Fibroblast of mammary gland (primary cell): ENCODE data around the gene RTP5.

Source experiments
- DNase-seq: peaks from one replicate; pipeline ENCODE4 v3.0.0-alpha.2; 2010; ENCODE audit warnings: low read depth
- H3K4me3 ChIP-seq: 2 replicates; pipeline ENCODE4 v1.5.1; 2011; ENCODE audit warnings: low read depth, mild to moderate bottlenecking, low read length, moderate library complexity; ENCODE audit not compliant: control insufficient read depth
- TF ChIP-seq, protein P1 (sequence below): conservative IDR thresholded peaks from 2 replicates; pipeline ENCODE4 v1.5.1; 2011; ENCODE audit warnings: low read depth, low read length, inconsistent platforms; ENCODE audit not compliant: control insufficient read depth, insufficient read depth

The RTP5 gene

DNA sequence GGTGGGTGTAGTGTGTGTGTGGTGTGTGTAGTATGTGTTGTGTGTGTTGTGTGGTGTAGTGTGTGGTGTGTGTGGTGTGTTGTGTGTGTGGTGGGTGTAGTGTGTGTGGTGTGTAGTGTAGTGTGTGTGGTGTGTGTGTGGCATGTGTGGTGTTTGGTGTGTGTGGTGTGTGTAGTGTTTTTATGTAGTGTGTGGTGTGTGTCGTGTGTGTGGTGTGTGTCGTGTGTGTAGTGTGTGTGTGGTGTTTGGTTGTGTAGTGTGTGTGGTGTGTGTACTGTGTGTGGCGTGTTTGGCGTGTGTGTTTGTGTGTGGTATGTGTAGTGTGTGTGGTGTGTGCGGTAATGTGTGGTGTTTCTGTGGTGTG lies 4.7 kb upstream of the RTP5 start:
- TF ChIP-seq, protein P1, sequence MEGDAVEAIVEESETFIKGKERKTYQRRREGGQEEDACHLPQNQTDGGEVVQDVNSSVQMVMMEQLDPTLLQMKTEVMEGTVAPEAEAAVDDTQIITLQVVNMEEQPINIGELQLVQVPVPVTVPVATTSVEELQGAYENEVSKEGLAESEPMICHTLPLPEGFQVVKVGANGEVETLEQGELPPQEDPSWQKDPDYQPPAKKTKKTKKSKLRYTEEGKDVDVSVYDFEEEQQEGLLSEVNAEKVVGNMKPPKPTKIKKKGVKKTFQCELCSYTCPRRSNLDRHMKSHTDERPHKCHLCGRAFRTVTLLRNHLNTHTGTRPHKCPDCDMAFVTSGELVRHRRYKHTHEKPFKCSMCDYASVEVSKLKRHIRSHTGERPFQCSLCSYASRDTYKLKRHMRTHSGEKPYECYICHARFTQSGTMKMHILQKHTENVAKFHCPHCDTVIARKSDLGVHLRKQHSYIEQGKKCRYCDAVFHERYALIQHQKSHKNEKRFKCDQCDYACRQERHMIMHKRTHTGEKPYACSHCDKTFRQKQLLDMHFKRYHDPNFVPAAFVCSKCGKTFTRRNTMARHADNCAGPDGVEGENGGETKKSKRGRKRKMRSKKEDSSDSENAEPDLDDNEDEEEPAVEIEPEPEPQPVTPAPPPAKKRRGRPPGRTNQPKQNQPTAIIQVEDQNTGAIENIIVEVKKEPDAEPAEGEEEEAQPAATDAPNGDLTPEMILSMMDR = no peak
- no peak for DNase-seq
- H3K4me3 ChIP-seq = no peak overlapping the region

DNA sequence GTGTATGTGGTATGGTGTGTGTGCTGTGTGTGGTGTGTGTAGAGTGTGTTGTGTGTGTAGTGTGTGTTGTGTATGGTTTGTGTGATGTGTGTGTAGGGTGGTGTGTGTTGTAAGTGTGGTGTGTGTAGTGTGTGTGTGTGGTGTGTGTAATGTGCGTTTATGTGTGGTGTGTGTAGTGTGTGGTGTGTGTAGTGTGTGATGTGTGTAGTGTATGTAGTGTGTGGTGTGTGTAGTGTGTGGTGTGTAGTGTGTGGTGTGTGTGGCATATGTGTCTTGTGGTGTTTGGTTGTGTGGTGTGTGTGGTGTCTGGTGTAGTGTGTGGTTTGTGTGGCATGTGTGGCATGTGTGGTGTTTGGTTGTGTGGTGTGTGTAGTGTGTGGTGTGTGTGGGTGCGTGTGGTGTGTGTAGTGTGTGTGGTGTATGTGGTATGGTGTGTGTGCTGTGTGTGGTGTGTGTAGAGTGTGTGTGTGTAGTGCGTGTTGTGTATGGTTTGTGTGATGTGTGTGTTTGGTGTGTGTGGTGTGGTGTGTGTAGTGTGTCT lies 4.0 kb upstream of the RTP5 start:
- DNase-seq = no peak
- TF ChIP-seq, protein P1 = no peak
- H3K4me3 ChIP-seq = no peak overlapping the region

DNA sequence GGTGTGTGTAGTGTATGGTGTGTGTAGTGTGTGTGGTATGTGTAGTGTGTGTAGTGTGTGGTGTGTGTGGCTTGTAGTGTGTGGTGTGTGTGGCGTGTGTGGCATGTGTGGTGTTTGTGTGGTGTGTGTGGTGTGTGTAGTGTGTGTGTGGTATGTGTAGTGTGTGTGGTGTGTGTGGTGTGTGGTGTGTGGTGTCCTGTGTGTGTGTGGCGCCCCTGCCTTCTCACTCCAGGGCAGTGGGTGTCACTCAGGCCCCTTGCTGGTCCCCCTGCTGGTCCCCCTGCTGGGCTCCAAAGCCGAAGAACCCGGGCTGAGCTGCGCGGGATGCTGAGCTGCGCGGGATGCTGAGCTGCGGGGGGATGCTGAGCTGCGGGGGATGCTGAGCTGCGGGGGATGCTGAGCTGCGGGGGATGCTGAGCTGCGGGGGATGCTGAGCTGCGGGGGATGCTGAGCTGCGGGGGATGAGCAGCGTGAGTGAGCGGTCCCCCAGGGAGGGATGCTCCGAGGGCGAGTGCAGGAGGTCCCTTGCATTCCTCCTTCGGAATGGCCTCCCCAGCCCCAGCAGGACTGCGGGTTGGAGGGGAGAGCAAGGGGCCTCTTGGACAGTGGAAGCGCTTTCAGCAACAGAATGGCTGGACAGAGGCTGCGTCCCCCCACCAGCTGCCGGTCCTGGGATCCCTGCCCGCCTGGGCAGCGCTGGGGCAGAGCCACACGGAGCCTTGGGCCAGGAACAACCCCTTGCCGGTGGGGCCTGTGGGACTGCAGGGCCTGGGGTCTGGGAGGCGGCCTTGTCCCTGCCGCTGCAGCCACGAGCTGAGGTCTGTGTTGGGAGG lies 3.4 kb upstream of the RTP5 start:
- TF ChIP-seq, protein P1 = no peak

GRCh38 chr2:241866790-241867645 lies 2.5 kb upstream of the RTP5 start:
- H3K4me3 ChIP-seq = no peak overlapping the region
- no peak for DNase-seq
- TF ChIP-seq, protein P1 = no peak

More for the DNA sequence above, 3.4 kb upstream of the RTP5 start:
- DNase-seq = no peak
- no peak overlapping the region for H3K4me3 ChIP-seq

GRCh38 chr2:241867776-241868420 lies 1.6 kb upstream of the RTP5 start:
- H3K4me3 ChIP-seq = no peak overlapping the region
- TF ChIP-seq, protein P1 = no peak
- no peak for DNase-seq

DNA sequence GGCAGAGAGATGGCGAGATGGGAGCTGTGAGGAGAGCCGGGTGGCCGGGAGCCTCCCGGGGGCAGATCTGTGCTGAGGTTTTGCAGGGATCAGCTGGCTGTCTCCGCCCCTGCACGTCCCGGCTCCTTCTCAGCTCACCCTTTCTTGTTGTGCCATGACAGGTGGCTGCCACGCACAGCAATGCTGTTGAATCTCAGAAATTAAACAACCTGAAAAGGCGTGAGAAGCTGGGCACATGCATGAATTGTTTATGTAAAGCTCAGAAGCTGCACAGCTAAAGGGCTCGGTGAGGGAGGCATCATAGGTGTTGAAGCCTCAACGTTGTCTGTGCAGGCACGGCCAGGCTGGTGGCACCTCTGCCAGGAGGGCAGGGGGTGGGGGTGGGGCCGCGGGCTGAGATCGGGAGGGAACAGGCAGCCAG lies 858 bp upstream of the RTP5 start:
- DNase-seq = no peak
- H3K4me3 ChIP-seq = no peak overlapping the region
- TF ChIP-seq, protein P1 = no peak
